HCT116 (cell line): Measurements from ENCODE around the gene PRICKLE2. TPM values are rescaled to one million over a fixed set of nuclear protein-coding genes. Genes with fewer than 3 reads are reported as not detected.

Experiments
- ATAC-seq: fragments of 200-7000 bp; cut with Tn5 transposase; 2 replicates; pipeline ENCODE4 v1.9.1; 2020; ENCODE audit warnings: mild to moderate bottlenecking, moderate library complexity
- BruUV-seq: library from RNA; stranded (reverse); fragments of 400-500 nt; replicated peaks from 2 replicates; lab custom pipeline; 2021; lab: Mats Ljungman, UMichigan
- CTCF ChIA-PET: fragments of 300-600 bp; sonication (Branson Sonifier 250); formaldehyde crosslinking; loops from one replicate; lab custom pipeline; 2021; ENCODE audit warnings: antibody characterized with exemption; lab: Charles Lee
- POLR2A ChIA-PET: fragments of 300-600, 350-600 bp; sonication (Branson Sonifier 250); formaldehyde crosslinking; loops from one replicate; lab custom pipeline; 2021; ENCODE audit warnings: antibody characterized with exemption; lab: Charles Lee
- RAD21 ChIA-PET, 2 experiments: fragments of 300-600 bp; sonication (Branson Sonifier 250); formaldehyde crosslinking; loops; one replicate each; lab custom pipeline; 2023; ENCODE audit warnings: low total read pairs in 2 of 2; ENCODE audit not compliant: uncharacterized antibody in 2 of 2, unreplicated experiment in 2 of 2, low non-redundant PET in 1 of 2; lab: Charles Lee
- DNase-seq: peaks from one replicate; pipeline ENCODE4 v3.0.0-alpha.2; 2010; ENCODE audit warnings: low read depth, low spot score
- H2AFZ ChIP-seq: fragments of 200-600 bp; shearing (Covaris generic), sonication (generic); 2 replicates; pipeline ENCODE4 v1.6.1; 2017; ENCODE audit warnings: low read depth, mixed run types, mixed read lengths, antibody characterized with exemption, low read length; ENCODE audit not compliant: poor library complexity, severe bottlenecking
- H3K27ac ChIP-seq: 2 replicates; pipeline ENCODE4 v1.5.1; 2012; ENCODE audit warnings: low read depth, low read length
- H3K27me3 ChIP-seq: fragments of 200-600 bp; sonication (generic); 2 replicates; pipeline ENCODE4 v1.6.1; 2016; ENCODE audit warnings: mixed run types, low read length, mixed read lengths; ENCODE audit not compliant: insufficient read depth
- H3K36me3 ChIP-seq, 2 experiments: fragments of 200-500 bp in 1 of 2; fragments of 200-600 bp in 1 of 2; sonication (Bioruptor generic) in 1 of 2; sonication (generic) in 1 of 2; 2 replicates each; pipeline versions ENCODE4 v1.5.1 to v1.6.1; 2014 to 2016; ENCODE audit warnings: low read length in 2 of 2, inconsistent platforms in 1 of 2, mixed read lengths in 1 of 2, mixed run types in 1 of 2; ENCODE audit not compliant: insufficient read depth in 2 of 2, control insufficient read depth in 1 of 2
- H3K4me1 ChIP-seq, 2 experiments: fragments of 200-600 bp in 1 of 2; sonication (generic) in 1 of 2; 2 replicates each; pipeline versions ENCODE4 v1.5.1 to v1.6.1; 2012 to 2017; ENCODE audit warnings: low read length in 2 of 2, inconsistent platforms in 1 of 2, mild to moderate bottlenecking in 1 of 2, mixed read lengths in 1 of 2, mixed run types in 1 of 2, moderate library complexity in 1 of 2; ENCODE audit not compliant: insufficient read depth in 2 of 2, control insufficient read depth in 1 of 2
- H3K4me2 ChIP-seq: fragments of 200-600 bp; sonication (generic); 2 replicates; pipeline ENCODE4 v1.6.1; 2017; ENCODE audit warnings: mixed run types, low read length, mixed read lengths
- H3K4me3 ChIP-seq, 2 experiments: fragments of 200-600 bp in 1 of 2; sonication (generic) in 1 of 2; replicated peaks in 1 of 2; 2 replicates each; pipeline ENCODE4 v1.5.1; 2011 to 2016; ENCODE audit warnings: low read length in 2 of 2, control low read depth in 1 of 2, low read depth in 1 of 2, mild to moderate bottlenecking in 1 of 2, mixed read lengths in 1 of 2, mixed run types in 1 of 2
- H3K79me2 ChIP-seq: fragments of 200-600 bp; sonication (generic); 2 replicates; pipeline ENCODE4 v1.6.1; 2017; ENCODE audit warnings: mild to moderate bottlenecking, mixed run types, low read length, moderate library complexity, mixed read lengths; ENCODE audit not compliant: insufficient read depth
- H3K9ac ChIP-seq: fragments of 200-600 bp; sonication (generic); 2 replicates; pipeline ENCODE4 v1.6.1; 2016; ENCODE audit warnings: low read length, mixed read lengths
- H3K9me2 ChIP-seq: fragments of 200-600 bp; sonication (generic), shearing (Covaris generic); 2 replicates; pipeline ENCODE4 v1.6.1; 2017; ENCODE audit warnings: mixed run types, mild to moderate bottlenecking, moderate library complexity; ENCODE audit not compliant: insufficient read depth
- H3K9me3 ChIP-seq, 2 experiments: fragments of 200-500 bp in 1 of 2; fragments of 200-600 bp in 1 of 2; sonication (Bioruptor generic) in 1 of 2; sonication (generic) in 1 of 2; 2 replicates each; pipeline ENCODE4 v1.6.1; 2014 to 2017; ENCODE audit warnings: low read length in 2 of 2, mixed read lengths in 2 of 2, inconsistent platforms in 1 of 2, low read depth in 1 of 2, mild to moderate bottlenecking in 1 of 2, mixed run types in 1 of 2, moderate library complexity in 1 of 2; ENCODE audit not compliant: control insufficient read depth in 1 of 2, insufficient read depth in 1 of 2
- H4K20me1 ChIP-seq: fragments of 200-600 bp; sonication (generic), shearing (Covaris generic); 2 replicates; pipeline ENCODE4 v1.6.1; 2017; ENCODE audit warnings: mixed run types, mild to moderate bottlenecking, moderate library complexity; ENCODE audit not compliant: insufficient read depth
- CBX3 ChIP-seq: IDR thresholded peaks from 2 replicates; pipeline ENCODE4 v1.6.1; 2012; ENCODE audit warnings: low read depth
- CEBPB ChIP-seq: IDR thresholded peaks from 2 replicates; pipeline ENCODE4 v1.6.1; 2012; ENCODE audit warnings: low read depth
- EGR1 ChIP-seq: IDR thresholded peaks from 2 replicates; pipeline ENCODE4 v1.6.1; 2012; ENCODE audit warnings: low read depth
- ELF1 ChIP-seq: IDR thresholded peaks from 2 replicates; pipeline ENCODE4 v1.6.1; 2012; ENCODE audit warnings: low read depth, borderline replicate concordance
- EZH2phosphoT487 ChIP-seq: fragments of 200-600 bp; IDR thresholded peaks from 2 replicates; pipeline ENCODE4 v1.6.1; 2018; ENCODE audit warnings: antibody characterized with exemption, borderline replicate concordance
- FOSL1 ChIP-seq: IDR thresholded peaks from 2 replicates; pipeline ENCODE4 v1.6.1; 2012; ENCODE audit warnings: low read depth
- JUND ChIP-seq: IDR thresholded peaks from 2 replicates; pipeline ENCODE4 v1.6.1; 2012
- POLR2A ChIP-seq: IDR thresholded peaks from 2 replicates; pipeline ENCODE4 v1.7.0; 2011; ENCODE audit warnings: borderline replicate concordance; ENCODE audit not compliant: insufficient read depth, insufficient read length; ENCODE audit errors: extremely low read depth
- POLR2AphosphoS5 ChIP-seq: IDR thresholded peaks from 2 replicates; pipeline ENCODE4 v1.6.1; 2011; ENCODE audit warnings: mild to moderate bottlenecking, low read depth, low read length, moderate library complexity
- RAD21 ChIP-seq: IDR thresholded peaks from 2 replicates; pipeline ENCODE4 v1.6.1; 2012; ENCODE audit warnings: low read depth, mild to moderate bottlenecking
- SIN3A ChIP-seq: IDR thresholded peaks from 2 replicates; pipeline ENCODE4 v1.6.1; 2012; ENCODE audit warnings: low read depth
- SP1 ChIP-seq: IDR thresholded peaks from 2 replicates; pipeline ENCODE4 v1.6.1; 2012; ENCODE audit warnings: low read depth
- SRF ChIP-seq: IDR thresholded peaks from 2 replicates; pipeline ENCODE4 v1.6.1; 2012; ENCODE audit warnings: low read depth
- TCF7L2 ChIP-seq: IDR thresholded peaks from 2 replicates; pipeline ENCODE4 v1.7.0; 2011; ENCODE audit warnings: borderline replicate concordance, inconsistent platforms; ENCODE audit not compliant: insufficient read depth, insufficient read length; ENCODE audit errors: extremely low read depth
- YY1 ChIP-seq: IDR thresholded peaks from 2 replicates; pipeline ENCODE4 v1.6.1; 2011; ENCODE audit warnings: low read length, low read depth, moderate library complexity, mild to moderate bottlenecking; ENCODE audit not compliant: insufficient replicate concordance; ENCODE audit errors: extremely low read depth
- ZFX ChIP-seq: fragments of 450-650 bp; IDR thresholded peaks from 2 replicates; pipeline ENCODE4 v1.6.1; 2017
- intact Hi-C: fragments of 100-400 bp; cut with micrococcal nuclease; formaldehyde crosslinking; loops from 2 replicates; pipeline ENCODE4 v1.10.0; 2022
- total RNA-seq: library from RNA; stranded (reverse); gene quantifications from one replicate; pipeline ENCODE4 v1.2.1, GENCODE V29; 2021; ENCODE audit not compliant: unreplicated experiment
- TF ChIP-seq, protein P1 (sequence below), 3 experiments: fragments of 200-600 bp in 1 of 3; sonication (generic) in 1 of 3; IDR thresholded peaks in 2 of 3; conservative IDR thresholded peaks in 1 of 3; 2 replicates each; pipeline ENCODE4 v1.5.1; 2012 to 2017; ENCODE audit warnings: low read depth in 2 of 3, low read length in 2 of 3, antibody characterized with exemption in 1 of 3, borderline replicate concordance in 1 of 3, control low read depth in 1 of 3, mild to moderate bottlenecking in 1 of 3, mixed read lengths in 1 of 3, mixed run types in 1 of 3, moderate library complexity in 1 of 3; ENCODE audit not compliant: insufficient read depth in 1 of 3
- TF ChIP-seq, protein P2 (sequence below): IDR thresholded peaks from 2 replicates; pipeline ENCODE4 v1.6.1; 2012; ENCODE audit warnings: low read depth
- TF ChIP-seq, protein P3 (sequence below): IDR thresholded peaks from 2 replicates; pipeline ENCODE4 v1.6.1; 2011; ENCODE audit warnings: mild to moderate bottlenecking, low read length, moderate library complexity; ENCODE audit not compliant: insufficient replicate concordance; ENCODE audit errors: extremely low read depth
- TF ChIP-seq, protein P4 (sequence below): IDR thresholded peaks from 2 replicates; pipeline ENCODE4 v1.6.1; 2012

Gene PRICKLE2
- total RNA-seq, 1 experiment from 2014 or later = 0.05 TPM

DNA sequence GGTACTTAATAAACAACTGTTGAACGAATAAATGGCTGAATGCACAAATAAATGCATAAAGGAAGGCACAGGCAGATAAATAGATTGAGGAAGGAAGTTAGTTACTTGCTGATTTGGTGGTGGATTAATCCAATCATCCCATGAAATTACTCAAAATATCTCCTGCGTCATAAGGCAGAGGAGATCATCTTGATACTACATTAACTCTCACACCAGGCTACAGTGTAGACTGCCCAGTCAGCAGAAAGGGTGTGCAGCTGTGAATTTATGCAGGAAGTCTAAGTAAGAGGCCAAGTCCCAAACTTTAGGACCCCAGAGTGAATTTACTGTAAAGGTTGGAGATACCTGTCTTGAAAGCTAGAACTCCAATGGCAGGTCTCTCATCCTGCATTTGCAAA lies 38.6 kb downstream of the PRICKLE2 start:
- ATAC-seq = no peak
- 0 out of 2 replicates have a peak, but pooled peaks cover 9% of the 10 kb centered on the region for H3K27me3 ChIP-seq
- no TSS peak for BruUV-seq
- ChIA-PET POLR2A (no interaction called here), CTCF (no interaction called here), RAD21 (no interaction called here)
- H4K20me1 ChIP-seq = no peaks in the 10 kb centered on the region
- peaks cover 0 to 3% of the 10 kb centered on the region in 2 experiments; a peak in 2 of 4 replicates for H3K4me1 ChIP-seq
- no peak for DNase-seq
- H3K79me2 ChIP-seq = no peaks in the 10 kb centered on the region
- no peaks in the 10 kb centered on the region for H3K9me2 ChIP-seq
- no peak overlapping the region for H2AFZ ChIP-seq
- intact Hi-C loops = no loop called here
- no peak overlapping the region for H3K4me2 ChIP-seq
- no peaks in the 10 kb centered on the region for H3K36me3 ChIP-seq
- no peak overlapping the region for H3K27ac ChIP-seq
- TF ChIP-seq, protein P1, sequence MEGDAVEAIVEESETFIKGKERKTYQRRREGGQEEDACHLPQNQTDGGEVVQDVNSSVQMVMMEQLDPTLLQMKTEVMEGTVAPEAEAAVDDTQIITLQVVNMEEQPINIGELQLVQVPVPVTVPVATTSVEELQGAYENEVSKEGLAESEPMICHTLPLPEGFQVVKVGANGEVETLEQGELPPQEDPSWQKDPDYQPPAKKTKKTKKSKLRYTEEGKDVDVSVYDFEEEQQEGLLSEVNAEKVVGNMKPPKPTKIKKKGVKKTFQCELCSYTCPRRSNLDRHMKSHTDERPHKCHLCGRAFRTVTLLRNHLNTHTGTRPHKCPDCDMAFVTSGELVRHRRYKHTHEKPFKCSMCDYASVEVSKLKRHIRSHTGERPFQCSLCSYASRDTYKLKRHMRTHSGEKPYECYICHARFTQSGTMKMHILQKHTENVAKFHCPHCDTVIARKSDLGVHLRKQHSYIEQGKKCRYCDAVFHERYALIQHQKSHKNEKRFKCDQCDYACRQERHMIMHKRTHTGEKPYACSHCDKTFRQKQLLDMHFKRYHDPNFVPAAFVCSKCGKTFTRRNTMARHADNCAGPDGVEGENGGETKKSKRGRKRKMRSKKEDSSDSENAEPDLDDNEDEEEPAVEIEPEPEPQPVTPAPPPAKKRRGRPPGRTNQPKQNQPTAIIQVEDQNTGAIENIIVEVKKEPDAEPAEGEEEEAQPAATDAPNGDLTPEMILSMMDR (IDR thresholded peaks at IDR 0.05 in 2 of 3, conservative IDR thresholded peaks at IDR 0.05 in 1 of 3; ENCODE audit: borderline replicate concordance in 1 of 3, insufficient read depth in 1 of 3, low read depth in 2 of 3, low read length in 2 of 3) = no peak
- TF ChIP-seq CBX3 (no peak), POLR2AphosphoS5 (no peak), SRF (no peak), EZH2phosphoT487 (no peak), EGR1 (no peak), POLR2A (no peak), JUND (no peak), SP1 (no peak), RAD21 (no peak), FOSL1 (no peak), SIN3A (no peak), YY1 (no peak), ELF1 (no peak), ZFX (no peak), TCF7L2 (no peak), CEBPB (no peak)
- TF ChIP-seq, protein P2, sequence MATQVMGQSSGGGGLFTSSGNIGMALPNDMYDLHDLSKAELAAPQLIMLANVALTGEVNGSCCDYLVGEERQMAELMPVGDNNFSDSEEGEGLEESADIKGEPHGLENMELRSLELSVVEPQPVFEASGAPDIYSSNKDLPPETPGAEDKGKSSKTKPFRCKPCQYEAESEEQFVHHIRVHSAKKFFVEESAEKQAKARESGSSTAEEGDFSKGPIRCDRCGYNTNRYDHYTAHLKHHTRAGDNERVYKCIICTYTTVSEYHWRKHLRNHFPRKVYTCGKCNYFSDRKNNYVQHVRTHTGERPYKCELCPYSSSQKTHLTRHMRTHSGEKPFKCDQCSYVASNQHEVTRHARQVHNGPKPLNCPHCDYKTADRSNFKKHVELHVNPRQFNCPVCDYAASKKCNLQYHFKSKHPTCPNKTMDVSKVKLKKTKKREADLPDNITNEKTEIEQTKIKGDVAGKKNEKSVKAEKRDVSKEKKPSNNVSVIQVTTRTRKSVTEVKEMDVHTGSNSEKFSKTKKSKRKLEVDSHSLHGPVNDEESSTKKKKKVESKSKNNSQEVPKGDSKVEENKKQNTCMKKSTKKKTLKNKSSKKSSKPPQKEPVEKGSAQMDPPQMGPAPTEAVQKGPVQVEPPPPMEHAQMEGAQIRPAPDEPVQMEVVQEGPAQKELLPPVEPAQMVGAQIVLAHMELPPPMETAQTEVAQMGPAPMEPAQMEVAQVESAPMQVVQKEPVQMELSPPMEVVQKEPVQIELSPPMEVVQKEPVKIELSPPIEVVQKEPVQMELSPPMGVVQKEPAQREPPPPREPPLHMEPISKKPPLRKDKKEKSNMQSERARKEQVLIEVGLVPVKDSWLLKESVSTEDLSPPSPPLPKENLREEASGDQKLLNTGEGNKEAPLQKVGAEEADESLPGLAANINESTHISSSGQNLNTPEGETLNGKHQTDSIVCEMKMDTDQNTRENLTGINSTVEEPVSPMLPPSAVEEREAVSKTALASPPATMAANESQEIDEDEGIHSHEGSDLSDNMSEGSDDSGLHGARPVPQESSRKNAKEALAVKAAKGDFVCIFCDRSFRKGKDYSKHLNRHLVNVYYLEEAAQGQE = no peak
- TF ChIP-seq, protein P3, sequence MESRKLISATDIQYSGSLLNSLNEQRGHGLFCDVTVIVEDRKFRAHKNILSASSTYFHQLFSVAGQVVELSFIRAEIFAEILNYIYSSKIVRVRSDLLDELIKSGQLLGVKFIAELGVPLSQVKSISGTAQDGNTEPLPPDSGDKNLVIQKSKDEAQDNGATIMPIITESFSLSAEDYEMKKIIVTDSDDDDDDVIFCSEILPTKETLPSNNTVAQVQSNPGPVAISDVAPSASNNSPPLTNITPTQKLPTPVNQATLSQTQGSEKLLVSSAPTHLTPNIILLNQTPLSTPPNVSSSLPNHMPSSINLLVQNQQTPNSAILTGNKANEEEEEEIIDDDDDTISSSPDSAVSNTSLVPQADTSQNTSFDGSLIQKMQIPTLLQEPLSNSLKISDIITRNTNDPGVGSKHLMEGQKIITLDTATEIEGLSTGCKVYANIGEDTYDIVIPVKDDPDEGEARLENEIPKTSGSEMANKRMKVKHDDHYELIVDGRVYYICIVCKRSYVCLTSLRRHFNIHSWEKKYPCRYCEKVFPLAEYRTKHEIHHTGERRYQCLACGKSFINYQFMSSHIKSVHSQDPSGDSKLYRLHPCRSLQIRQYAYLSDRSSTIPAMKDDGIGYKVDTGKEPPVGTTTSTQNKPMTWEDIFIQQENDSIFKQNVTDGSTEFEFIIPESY = no peak
- TF ChIP-seq, protein P4, sequence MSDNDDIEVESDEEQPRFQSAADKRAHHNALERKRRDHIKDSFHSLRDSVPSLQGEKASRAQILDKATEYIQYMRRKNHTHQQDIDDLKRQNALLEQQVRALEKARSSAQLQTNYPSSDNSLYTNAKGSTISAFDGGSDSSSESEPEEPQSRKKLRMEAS = no peak
- H3K9ac ChIP-seq = no peak overlapping the region
- H3K4me3 ChIP-seq = no peak overlapping the region
- no peaks in the 10 kb centered on the region for H3K9me3 ChIP-seq
